SHP77 treated with DMSO at 0.1 percent for 48 hours (cell line): Measurements from ENCODE around the gene FBXO22.
"Not testable (repeated sequence)": the region's sequence is repeated elsewhere in the genome, so short reads cannot be mapped to it uniquely, and the experiment has no call there.

Experiments used
- DNase-seq: peaks from one replicate; lab custom pipeline; 2025; lab: John Stamatoyannopoulos, UW

Gene FBXO22

GRCh38 chr15:75981149-75981815, 77.6 kb downstream of the FBXO22 start:
- DNase-seq = no peak

GRCh38 chr15:75982468-75982867, 78.8 kb downstream of the FBXO22 start:
- no peak for DNase-seq

- not testable (repeated sequence) for DNase-seq
Observed at GRCh38 chr15:75984706-75985105, 81.0 kb downstream of the FBXO22 start.

- DNase-seq = no peak
Observed at GRCh38 chr15:75985971-75986370, 82.3 kb downstream of the FBXO22 start.

GRCh38 chr15:75989045-75989444, 85.4 kb downstream of the FBXO22 start:
- no peak for DNase-seq

- DNase-seq = no peak
Observed at GRCh38 chr15:75989875-75990274, 86.2 kb downstream of the FBXO22 start.
